H1 (cell line): Measurements from ENCODE around the gene SLC12A8. TPM values are rescaled to one million over a fixed set of nuclear protein-coding genes. Genes with fewer than 3 reads are reported as not detected.

Source experiments
- BACH1 ChIP-seq: IDR thresholded peaks from 2 replicates; pipeline ENCODE4 v1.6.1; 2012; ENCODE audit warnings: low read length, improper control_type of control experiment
- CHD2 ChIP-seq: IDR thresholded peaks from 2 replicates; pipeline ENCODE4 v1.6.1; 2012; ENCODE audit warnings: low read length, improper control_type of control experiment
- EZH2 ChIP-seq: fragments of 200-600 bp; sonication (generic); IDR thresholded peaks from 2 replicates; pipeline ENCODE4 v1.7.1; 2012; ENCODE audit warnings: low read depth, mild to moderate bottlenecking, moderate library complexity, low read length, inconsistent platforms; ENCODE audit not compliant: severe bottlenecking
- FOSL1 ChIP-seq: IDR thresholded peaks from 2 replicates; pipeline ENCODE4 v1.6.1; 2011; ENCODE audit warnings: mild to moderate bottlenecking, low read depth, low read length, moderate library complexity; ENCODE audit not compliant: insufficient read depth
- JUN ChIP-seq: IDR thresholded peaks from 2 replicates; pipeline ENCODE4 v1.6.1; 2011; ENCODE audit warnings: low read depth, mild to moderate bottlenecking, improper control_type of control experiment, low read length
- JUND ChIP-seq: IDR thresholded peaks from 2 replicates; pipeline ENCODE4 v1.6.1; 2011; ENCODE audit warnings: mild to moderate bottlenecking, improper control_type of control experiment, low read length
- RFX5 ChIP-seq: IDR thresholded peaks from 2 replicates; pipeline ENCODE4 v1.6.1; 2011; ENCODE audit warnings: low read depth, low read length, improper control_type of control experiment, borderline replicate concordance
- RNF2 ChIP-seq: fragments of 200-900, 300-1000 bp; sonication (generic); IDR thresholded peaks from 2 replicates; pipeline ENCODE4 v1.7.1; 2016; ENCODE audit warnings: borderline replicate concordance, low read depth, mild to moderate bottlenecking, antibody characterized with exemption, low read length; ENCODE audit not compliant: poor library complexity, severe bottlenecking; ENCODE audit errors: missing control alignments
- SP2 ChIP-seq: IDR thresholded peaks from 2 replicates; pipeline ENCODE4 v1.6.1; 2012; ENCODE audit warnings: mild to moderate bottlenecking, low read length, inconsistent platforms
- TBP ChIP-seq: IDR thresholded peaks from 2 replicates; pipeline ENCODE4 v1.6.1; 2011; ENCODE audit warnings: low read depth, low read length, improper control_type of control experiment
- polyA plus RNA-seq, 7 experiments: library from polyadenylated mRNA; depleted of rRNA in 3 of 7; stranded (reverse) in 5 of 7; unstranded in 2 of 7; fragments of >200 nt in 5 of 7; fragments of 200-250 nt in 2 of 7; gene quantifications; 1 replicate in 5 of 7; 2 replicates in 1 of 7; 4 replicates in 1 of 7; pipeline versions ENCODE4 v1.2.1 to v1.2.3, GENCODE V29; 2011 to 2013; ENCODE audit warnings: missing spikeins in 2 of 7, mixed read lengths in 2 of 7
- total RNA-seq: library from RNA; stranded (reverse); fragmentation: NEBNext Ultra II Directional; extraction: Animal tissue kit (Norgen Biotek cat#: 25700); gene quantifications from 2 replicates; pipeline ENCODE4 v1.2.1, GENCODE V29; 2021
- TF ChIP-seq, protein P1 (sequence below): fragments of 300-600 bp; sonication (generic); IDR thresholded peaks from 2 replicates; pipeline ENCODE4 v1.7.1; 2012; ENCODE audit warnings: low read length, moderate library complexity, mild to moderate bottlenecking, inconsistent platforms; ENCODE audit not compliant: insufficient replicate concordance

Gene SLC12A8
- total and polyA plus RNA-seq, 2 of the 8 experiments (the other 6 are each of a cell fraction or from before 2014, with no cell fraction given), result 13.7 to 14.4 TPM

DNA sequence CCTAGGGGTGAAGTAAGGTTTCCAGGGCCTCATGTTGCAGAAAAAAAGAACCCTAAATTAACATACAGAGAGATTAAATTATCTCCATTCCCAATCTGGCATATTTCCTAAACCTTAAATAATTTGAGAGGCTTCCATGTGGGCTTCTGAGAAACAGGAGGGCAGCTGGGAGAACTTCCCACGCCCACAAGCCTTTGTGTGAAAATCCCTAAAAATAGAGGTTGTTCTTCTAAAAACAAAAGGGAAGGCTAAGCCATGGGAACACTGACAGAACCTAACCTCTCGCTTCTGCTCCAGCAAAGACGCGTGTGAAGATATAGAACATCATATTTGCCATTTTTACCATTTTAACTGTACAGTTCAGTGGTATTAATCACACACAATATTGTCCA is 812 bp upstream of the SLC12A8 start (continued):
- TF ChIP-seq JUND (no peak), EZH2 (no peak), TBP (no peak), RFX5 (no peak), SP2 (no peak), CHD2 (no peak), RNF2 (no peak), FOSL1 (no peak), BACH1 (no peak), JUN (no peak)
- TF ChIP-seq, protein P1, sequence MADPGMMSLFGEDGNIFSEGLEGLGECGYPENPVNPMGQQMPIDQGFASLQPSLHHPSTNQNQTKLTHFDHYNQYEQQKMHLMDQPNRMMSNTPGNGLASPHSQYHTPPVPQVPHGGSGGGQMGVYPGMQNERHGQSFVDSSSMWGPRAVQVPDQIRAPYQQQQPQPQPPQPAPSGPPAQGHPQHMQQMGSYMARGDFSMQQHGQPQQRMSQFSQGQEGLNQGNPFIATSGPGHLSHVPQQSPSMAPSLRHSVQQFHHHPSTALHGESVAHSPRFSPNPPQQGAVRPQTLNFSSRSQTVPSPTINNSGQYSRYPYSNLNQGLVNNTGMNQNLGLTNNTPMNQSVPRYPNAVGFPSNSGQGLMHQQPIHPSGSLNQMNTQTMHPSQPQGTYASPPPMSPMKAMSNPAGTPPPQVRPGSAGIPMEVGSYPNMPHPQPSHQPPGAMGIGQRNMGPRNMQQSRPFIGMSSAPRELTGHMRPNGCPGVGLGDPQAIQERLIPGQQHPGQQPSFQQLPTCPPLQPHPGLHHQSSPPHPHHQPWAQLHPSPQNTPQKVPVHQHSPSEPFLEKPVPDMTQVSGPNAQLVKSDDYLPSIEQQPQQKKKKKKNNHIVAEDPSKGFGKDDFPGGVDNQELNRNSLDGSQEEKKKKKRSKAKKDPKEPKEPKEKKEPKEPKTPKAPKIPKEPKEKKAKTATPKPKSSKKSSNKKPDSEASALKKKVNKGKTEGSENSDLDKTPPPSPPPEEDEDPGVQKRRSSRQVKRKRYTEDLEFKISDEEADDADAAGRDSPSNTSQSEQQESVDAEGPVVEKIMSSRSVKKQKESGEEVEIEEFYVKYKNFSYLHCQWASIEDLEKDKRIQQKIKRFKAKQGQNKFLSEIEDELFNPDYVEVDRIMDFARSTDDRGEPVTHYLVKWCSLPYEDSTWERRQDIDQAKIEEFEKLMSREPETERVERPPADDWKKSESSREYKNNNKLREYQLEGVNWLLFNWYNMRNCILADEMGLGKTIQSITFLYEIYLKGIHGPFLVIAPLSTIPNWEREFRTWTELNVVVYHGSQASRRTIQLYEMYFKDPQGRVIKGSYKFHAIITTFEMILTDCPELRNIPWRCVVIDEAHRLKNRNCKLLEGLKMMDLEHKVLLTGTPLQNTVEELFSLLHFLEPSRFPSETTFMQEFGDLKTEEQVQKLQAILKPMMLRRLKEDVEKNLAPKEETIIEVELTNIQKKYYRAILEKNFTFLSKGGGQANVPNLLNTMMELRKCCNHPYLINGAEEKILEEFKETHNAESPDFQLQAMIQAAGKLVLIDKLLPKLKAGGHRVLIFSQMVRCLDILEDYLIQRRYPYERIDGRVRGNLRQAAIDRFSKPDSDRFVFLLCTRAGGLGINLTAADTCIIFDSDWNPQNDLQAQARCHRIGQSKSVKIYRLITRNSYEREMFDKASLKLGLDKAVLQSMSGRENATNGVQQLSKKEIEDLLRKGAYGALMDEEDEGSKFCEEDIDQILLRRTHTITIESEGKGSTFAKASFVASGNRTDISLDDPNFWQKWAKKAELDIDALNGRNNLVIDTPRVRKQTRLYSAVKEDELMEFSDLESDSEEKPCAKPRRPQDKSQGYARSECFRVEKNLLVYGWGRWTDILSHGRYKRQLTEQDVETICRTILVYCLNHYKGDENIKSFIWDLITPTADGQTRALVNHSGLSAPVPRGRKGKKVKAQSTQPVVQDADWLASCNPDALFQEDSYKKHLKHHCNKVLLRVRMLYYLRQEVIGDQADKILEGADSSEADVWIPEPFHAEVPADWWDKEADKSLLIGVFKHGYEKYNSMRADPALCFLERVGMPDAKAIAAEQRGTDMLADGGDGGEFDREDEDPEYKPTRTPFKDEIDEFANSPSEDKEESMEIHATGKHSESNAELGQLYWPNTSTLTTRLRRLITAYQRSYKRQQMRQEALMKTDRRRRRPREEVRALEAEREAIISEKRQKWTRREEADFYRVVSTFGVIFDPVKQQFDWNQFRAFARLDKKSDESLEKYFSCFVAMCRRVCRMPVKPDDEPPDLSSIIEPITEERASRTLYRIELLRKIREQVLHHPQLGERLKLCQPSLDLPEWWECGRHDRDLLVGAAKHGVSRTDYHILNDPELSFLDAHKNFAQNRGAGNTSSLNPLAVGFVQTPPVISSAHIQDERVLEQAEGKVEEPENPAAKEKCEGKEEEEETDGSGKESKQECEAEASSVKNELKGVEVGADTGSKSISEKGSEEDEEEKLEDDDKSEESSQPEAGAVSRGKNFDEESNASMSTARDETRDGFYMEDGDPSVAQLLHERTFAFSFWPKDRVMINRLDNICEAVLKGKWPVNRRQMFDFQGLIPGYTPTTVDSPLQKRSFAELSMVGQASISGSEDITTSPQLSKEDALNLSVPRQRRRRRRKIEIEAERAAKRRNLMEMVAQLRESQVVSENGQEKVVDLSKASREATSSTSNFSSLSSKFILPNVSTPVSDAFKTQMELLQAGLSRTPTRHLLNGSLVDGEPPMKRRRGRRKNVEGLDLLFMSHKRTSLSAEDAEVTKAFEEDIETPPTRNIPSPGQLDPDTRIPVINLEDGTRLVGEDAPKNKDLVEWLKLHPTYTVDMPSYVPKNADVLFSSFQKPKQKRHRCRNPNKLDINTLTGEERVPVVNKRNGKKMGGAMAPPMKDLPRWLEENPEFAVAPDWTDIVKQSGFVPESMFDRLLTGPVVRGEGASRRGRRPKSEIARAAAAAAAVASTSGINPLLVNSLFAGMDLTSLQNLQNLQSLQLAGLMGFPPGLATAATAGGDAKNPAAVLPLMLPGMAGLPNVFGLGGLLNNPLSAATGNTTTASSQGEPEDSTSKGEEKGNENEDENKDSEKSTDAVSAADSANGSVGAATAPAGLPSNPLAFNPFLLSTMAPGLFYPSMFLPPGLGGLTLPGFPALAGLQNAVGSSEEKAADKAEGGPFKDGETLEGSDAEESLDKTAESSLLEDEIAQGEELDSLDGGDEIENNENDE, result no peak
